Activated effector memory CD4-positive, alpha-beta T cell treated with Interleukin-2 at 50 U/mL for 16 hours (primary cell): ENCODE measurements around the gene MYOG.

Source experiments
- DNase-seq: peaks from one replicate; pipeline ENCODE4 v3.0.0-alpha.2; 2020

Gene MYOG

DNA sequence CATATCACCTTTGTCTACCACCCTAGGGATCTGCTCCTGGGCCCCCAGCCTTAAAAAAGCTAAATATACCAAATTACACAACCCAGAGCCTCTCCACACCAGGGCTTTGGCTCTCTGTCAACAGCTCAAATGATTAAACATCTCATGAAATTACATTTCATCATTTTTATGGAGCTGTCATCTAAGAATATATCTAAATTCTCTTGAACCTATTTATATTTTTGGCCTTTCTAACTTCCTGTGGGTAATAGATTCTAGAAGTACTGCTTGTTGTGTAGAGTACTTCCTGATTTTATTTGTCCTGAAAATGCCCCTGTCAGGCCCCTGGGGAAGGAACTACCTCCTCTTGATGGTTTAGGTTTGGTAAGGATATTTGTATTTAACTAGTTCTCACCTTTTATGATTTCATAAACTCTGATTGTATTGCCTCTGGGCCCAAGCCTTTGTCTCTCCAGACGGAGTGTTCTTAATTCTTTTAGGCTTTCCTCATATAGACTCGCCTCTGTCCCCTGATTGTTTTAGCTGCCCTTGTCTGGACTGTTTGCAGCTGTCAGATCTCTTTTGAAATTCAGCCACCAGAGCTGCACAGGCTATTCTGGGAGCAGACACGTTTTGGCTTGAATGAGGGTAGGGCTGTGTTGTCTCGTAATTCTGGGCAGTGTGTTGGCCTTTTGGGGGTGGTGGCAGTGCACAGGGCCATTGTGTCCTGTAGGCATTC lies 16.6 kb downstream of the MYOG start:
- DNase-seq, result no peak

DNA sequence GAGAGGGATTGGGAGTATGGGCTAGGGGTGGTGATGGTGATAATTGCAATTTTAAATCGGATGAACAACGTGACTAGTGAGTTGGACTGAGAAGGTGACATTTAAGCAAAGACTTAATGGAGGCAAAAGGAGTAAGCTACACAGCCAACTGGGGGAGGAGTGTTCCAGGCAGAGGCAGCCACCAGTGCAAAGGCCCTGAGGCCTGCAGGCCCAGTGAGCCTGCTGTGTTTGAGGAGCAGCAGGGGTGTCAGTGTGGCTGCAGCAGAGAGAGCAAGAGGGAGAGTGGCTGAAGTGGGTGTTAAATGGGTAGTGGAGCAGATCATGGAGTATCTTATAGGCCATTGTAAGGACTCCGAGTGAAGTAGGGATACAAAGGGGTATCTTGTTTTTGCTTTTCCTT lies 18.8 kb downstream of the MYOG start:
- DNase-seq, result no peak

DNA sequence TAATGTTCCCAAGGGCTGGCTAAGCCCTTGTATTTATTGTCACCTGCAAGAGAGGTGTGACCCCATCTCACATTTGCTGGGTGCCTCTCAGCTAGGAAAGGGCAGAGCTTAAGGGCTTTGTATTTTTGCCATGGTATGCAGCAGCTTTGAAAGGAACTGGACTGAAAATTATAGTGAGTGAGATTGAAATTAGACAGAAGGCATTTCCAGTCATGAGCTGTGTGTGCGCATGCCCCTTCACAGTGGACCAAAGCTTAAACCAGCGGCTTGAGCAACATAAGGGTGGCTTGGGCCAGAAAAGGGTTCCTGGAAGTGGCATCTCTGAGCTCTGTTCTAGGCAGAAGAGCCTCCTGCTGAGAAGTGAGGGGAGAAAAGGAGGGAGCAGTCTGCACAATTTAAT lies 19.8 kb downstream of the MYOG start:
- no peak for DNase-seq

DNA sequence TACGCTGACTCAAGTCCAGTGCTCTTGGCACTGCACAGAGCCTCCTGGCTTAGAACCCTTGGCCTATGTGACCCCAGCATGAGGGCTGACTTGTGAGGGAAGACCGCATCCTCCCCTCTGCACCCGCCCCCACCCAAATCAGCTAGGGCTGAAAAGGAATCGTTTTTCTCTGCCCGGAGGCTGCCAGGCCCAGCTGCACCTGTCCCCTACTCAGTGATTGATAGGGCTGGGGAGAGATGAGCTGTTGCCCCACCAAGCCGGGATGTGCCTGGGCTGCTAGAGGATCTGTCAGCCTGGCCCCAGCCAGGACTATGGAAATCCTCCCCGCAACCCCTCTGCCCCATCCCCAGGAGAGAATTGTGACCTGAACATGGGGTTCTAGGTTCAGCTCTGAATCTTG lies 20.6 kb downstream of the MYOG start:
- DNase-seq, result no peak

DNA sequence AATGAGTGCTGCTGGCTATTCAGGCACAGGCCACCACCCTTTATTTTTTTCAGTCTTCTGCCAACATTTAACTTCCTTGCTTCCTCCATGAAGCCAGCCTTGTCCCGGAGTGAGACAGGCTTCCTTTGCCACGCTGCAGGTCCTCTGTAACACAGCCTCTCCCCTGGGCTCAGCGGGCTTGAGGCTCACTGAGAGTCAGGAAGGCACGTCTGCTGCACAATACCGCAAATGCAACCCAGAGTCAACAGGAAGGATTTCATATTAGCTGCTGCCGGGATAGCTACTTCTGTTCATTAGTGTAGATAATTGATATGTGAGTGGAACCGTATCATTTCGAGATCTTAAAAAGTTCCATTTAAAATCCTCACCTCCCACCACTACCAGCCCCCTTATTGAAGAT lies 22.5 kb downstream of the MYOG start:
- no peak for DNase-seq

DNA sequence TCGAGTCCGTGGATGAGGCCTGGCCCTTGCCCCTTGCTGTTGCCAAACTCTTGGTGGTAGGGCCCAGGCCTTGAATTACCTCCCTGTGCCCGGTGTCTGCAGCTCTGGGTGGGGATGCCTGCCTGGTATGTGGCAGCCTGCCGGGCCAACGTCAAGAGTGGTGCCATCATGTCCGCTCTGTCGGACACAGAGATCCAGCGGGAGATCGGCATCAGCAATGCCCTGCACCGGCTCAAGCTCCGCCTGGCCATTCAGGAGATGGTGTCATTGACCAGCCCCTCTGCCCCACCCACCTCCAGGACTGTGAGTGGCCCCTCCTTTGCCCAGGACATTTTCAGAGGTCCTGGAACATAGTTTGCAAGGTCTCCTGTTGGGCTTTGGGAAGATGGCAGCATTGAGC lies 25.7 kb downstream of the MYOG start:
- DNase-seq, result no peak

DNA sequence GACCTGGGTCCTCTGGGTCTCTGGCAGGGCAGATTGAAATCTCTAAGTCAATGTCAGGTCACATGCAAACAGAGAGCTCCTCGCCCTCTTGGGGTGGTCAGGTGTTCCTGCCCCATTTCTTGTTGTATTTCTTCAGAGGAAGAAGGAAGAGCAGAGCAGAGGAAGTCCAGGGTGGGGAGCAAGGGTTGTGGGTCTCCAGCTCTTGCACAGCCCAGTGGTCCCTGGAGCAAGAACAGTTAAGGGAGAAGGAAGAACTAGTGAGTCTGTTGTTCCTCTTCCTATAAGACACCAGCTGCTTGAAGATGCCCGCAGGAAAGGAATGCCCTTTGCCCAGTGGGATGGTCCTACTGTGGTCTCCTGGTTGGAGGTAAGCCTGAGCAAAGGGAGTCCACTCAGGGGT lies 26.3 kb downstream of the MYOG start:
- DNase-seq, result no peak

DNA sequence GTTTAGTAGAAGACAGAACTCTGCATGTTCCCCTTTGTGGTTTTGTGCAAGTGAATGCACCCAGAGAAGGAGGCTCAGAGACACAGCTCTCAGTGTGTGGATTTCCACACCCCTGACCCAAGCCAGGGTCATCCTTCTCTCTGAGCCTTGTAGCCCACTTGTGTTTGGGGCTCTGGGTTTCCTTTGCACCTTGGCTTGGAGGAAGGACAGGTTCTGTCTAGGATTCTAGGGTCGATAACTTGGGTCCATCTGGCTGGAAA lies 27.2 kb downstream of the MYOG start:
- DNase-seq, result no peak

DNA sequence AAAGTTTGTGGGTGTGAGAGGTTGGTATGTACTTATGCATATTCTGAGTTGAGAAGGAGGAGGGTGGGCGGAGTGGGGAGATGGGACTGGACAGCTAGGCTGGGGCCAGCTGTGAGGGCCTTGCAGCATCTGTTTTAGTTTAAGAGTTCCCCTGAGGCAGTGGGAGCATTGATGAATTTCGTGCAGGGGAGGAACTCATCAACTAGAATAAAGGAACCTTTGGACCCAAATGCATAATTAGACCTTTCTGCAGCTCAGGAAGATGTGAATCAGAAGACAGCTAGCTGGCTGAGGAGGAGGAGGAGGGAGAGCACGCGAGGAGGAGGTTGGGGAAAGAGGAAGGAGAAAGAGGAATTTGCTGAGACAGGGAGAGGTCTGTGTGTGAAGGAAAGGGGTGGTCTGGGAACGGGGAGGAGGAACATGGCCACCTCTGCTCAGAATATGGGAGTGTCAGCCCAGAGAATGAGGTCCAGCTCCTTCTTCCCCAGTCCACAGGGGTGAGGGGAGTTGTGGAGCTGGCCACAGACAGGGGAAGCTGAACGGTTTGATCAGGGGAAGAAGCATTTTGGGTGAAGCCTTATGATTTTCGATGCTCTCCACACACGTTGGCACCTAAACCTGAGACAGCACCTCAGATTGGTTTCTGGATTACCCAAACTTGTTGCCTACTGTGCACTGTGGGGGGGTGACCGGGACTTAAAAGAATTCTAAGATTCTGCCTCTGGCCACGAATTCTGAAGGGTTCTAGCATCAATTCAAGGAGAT lies 27.7 kb downstream of the MYOG start:
- DNase-seq, result no peak

DNA sequence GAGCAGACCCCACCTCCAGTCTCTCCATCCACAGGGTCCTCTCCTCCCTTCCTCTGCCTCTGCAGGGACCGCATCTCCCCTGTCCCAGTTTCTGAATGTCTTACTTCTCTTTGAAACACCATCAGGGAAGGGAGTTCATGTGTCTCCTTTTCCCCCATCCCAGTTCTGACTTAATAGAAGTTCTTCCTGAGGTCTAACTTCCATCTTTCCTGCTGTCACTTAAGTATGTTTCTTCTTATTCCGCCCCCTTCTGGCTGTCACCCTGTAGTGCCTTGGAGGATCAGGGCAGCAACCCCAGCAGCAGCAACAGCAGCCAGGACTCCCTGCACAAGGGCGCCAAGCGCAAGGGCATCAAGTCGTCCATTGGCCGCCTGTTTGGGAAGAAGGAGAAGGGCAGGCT lies 29.3 kb downstream of the MYOG start:
- DNase-seq, result no peak

DNA sequence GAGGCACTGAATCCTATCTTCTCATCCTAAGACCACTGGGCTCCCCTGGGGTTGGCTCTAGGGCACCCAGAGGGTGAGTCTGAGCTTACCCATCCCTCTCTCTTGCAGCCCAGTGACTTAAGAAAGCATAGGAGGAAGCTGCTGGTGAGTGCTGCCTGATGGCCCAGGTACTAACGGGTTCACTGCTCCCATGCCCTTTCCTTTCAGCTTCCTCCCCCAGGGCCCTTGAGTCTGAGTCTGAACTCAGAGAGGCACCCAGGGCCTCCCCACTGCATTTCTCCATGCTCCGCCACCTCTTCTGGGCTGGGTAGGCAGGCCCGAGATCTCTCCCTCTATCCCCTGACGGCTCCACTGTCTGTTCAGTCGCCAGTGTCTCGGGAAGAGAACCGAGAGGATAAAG lies 29.8 kb downstream of the MYOG start:
- no peak for DNase-seq

DNA sequence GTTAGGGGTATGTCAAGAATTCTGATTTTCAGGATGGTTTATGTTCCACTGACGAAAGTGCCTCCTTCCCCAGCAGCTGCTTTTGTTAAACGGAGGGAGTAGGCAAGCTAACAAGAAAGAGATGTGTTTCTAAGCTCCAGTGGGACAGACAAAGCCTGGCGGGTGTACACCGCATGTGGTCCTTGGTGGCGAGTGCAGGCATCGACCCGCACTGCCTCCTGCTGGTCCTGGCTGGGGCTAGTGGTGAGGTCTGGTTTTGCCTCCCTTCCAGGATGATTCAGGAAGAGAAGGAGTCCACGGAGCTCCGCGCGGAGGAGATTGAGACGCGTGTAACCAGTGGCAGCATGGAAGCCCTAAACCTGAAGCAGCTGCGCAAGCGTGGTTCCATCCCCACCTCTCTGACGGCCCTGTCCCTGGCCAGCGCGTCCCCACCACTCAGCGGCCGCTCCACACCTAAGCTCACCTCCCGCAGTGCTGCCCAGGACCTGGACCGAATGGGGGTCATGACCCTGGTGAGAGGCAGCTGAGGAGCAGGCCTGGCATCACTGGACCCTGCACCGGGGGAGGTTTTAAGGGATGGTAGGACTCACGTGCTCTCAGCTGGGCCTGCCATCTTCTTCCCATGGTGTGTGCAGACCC lies 30.5 kb downstream of the MYOG start:
- DNase-seq, result no peak

DNA sequence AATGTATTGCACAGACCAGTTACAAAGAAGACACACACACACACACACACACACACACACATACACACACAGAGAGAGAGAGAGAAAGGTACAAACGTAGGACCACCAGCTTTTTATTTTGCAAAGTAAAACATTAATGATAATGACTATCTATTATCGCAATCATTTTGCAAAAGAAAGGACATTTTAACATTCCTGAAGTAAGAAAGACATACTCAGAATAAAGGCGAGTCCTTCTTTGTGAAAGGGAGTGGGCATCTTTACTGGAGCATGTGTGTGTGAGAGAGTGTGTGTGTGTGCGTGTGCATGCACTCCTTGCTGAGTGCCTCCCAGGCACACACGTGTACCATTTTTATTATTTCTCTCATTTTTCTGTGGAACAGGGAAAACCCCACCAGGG lies 31.2 kb downstream of the MYOG start:
- DNase-seq, result no peak

DNA sequence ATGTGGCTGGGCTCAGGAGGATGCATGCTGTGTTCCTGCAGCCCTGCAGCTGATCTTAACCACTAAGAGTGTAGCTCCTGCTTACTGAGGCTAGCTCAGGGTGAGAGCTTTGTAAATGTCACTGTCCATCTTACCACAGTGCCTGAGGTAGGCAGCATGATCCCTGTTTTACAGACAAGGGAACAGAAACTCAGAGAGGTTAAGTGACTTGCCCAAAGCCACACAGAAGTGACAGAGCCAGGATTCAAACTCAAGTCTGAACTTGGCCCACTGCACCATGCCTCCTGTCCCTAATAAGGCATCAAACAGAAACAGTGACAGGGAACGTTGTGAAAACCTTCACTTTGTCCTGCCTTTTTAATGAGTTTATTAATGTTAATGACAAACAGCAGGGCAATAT lies 31.6 kb downstream of the MYOG start:
- no peak for DNase-seq

DNA sequence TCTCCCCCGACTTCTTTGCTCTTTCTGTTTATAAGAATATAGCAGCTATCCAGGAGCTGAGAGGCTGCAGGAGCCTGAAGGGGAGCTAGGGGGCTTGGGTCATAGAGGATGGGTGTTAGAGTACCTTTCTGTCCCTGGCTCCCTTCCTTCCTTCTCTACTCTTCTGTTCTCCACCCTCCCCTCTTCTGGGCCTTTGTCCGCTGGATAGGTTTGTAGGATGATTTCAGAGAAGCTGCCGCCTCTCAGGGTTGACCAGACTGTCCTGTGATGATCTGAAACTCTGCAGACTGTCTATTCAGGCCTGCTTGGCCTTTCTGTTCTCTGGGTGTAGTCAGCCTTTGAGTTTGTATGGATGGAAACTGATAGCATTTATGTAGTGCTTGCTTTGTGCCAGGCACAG lies 33.2 kb downstream of the MYOG start:
- no peak for DNase-seq

DNA sequence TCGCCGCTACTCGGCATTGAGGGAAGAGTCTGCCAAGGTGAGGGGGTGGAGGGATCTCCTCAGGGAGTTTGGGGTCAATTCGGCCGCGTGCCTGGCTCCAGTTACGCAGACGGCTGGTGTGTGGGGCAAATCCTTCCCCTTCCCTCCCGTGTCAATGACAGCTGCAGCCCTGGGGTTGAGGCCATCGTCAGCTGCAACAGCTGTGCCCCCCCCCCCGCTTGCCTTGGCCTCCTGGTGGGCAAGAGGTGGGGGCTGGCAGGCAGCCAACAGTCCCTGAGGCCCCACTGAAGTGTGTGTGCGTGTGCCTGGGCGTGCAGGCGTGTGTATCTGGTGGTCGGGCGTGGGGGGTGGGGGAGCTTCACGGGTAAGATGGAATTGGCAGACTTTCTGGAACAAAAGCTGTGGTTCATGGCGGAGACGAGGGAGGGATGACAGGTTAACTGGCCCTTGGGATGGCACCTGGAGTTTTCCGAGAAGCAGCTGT lies 33.9 kb downstream of the MYOG start:
- DNase-seq, result no peak

DNA sequence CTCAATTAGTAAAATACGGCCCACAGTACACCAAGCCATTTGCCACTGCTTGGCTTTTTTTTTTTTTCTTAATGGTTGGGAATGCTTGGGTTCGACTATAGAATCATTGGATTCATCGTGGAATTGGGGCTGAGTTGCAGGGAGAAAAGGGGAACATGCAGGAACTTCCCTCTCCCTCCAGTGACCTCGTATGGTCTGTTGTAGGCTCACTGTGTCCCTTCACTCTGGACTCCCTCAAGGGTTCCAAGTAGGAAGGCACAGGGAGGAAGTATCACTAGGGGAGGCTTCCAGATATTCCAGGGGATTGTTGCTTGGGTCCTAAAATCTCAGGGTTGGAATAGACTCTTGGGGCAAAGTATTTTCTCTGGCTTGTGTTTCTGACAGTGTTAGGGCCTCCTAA lies 35.0 kb downstream of the MYOG start:
- DNase-seq, result no peak

DNA sequence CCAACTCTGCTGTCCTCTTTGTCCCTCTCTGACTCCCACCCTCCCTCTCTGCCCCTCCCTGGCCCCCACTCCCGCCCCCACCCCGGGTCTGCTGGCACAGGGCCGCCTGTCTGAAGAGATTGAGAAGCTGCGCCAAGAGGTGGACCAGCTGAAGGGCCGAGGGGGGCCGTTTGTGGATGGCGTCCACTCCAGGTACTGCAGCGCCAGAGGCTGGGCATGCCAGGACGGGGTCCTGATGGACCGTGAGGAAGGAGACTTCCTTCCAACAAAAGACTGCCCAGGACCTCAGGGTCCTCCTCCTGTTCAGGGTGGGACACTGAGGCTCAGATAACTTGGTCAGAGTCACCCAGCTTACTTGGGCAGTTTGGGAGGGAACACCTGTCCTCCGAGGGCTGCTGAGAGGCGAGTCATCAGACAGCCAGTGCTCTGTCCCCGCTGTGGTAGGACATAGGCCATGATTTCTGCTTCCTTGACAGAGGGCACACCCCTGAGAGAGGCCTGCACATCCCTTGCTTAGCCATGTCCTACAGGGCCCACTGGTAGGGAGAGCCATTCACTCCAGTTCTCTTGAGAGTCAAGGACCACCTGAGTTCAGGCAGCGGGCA lies 36.1 kb downstream of the MYOG start:
- DNase-seq, result no peak

DNA sequence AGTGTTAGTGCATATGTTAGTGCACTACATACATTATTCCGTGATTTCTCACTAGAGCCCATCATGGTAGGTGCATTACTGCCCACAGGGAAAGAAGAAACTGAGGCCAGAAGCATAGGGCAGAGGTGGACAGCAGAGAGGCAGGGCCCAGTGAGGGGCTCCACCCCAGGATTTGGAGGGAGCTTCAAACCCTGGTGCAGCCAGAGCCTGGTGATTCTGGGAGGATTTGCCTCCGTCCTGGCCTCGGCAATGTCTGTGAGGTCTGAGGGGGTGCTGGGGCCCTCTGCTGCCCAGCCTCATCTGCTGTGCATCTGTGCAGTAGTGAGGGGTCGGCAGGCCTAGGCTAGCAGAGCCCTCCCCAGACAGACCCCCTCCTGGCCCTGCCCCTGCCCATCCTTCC lies 36.7 kb downstream of the MYOG start:
- no peak for DNase-seq

DNA sequence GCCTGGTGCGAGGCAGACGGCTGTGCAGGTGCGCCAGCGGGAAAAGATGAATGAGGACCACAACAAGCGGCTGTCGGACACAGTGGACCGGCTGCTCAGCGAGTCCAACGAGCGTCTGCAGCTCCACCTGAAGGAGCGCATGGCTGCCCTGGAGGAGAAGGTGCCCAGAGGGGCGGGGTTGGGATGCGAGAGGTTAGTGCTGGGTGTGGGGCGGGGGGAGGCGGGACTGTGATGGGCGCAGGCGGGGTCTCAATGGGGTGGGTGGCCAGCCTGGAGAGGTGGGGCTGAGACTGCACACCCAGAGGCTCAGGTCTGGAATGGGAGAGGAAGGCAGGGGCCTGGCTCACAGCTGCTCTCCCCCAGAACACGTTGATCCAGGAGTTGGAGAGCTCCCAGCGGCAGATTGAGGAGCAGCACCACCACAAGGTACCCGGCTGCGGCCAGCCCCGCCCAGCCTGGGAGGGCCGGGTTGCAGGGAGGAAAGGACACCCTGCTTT lies 37.2 kb downstream of the MYOG start:
- no peak for DNase-seq

DNA sequence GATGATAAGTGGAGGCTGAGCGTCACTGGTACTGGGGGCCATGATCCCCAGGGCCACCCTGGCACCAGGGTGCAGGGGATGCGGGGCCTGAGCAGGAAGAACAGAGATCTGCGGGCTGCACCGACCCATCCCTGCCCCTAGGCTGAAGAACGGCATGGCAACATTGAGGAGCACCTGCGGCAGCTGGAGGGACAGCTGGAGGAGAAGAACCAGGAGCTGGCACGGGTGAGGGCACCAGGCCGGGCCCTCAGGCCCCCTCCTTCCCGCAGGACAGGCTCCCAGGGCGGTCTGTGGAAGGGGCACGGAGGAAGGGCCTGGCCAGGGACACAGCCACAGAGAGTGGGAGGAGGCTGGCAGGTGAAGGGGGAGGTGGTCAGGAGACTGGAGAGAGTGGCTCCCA lies 37.7 kb downstream of the MYOG start:
- DNase-seq, result no peak

DNA sequence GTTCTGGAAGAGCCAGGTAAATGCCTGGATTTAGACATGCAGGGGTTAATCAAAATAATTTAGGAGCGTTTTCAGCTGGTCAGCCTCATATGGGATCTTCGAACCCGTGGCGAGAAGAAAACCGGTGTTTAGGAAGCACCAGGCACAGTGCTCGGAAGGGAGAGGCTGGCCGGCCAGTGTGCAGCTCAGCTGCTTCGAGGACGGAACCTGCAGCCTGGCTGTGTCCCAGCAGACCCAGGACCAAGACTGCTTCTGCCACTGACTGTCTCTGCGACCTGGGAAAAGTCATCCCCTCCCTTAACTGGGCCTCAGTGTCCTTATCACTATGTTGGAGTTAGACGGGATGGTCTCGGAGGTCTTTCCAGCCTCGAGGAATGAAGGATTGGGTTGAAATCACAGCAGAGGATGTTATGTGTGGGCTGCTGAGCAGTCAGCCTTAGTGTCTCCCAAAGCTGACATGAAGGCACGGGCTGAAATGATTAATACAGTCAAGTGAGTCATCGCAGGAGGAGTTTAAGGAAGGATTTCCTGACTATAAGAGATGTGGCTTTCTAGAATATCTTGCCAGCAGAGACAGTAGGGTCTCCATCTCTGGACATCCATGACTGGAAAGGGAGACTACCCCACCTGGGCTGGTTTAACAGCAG lies 38.7 kb downstream of the MYOG start:
- DNase-seq, result no peak

DNA sequence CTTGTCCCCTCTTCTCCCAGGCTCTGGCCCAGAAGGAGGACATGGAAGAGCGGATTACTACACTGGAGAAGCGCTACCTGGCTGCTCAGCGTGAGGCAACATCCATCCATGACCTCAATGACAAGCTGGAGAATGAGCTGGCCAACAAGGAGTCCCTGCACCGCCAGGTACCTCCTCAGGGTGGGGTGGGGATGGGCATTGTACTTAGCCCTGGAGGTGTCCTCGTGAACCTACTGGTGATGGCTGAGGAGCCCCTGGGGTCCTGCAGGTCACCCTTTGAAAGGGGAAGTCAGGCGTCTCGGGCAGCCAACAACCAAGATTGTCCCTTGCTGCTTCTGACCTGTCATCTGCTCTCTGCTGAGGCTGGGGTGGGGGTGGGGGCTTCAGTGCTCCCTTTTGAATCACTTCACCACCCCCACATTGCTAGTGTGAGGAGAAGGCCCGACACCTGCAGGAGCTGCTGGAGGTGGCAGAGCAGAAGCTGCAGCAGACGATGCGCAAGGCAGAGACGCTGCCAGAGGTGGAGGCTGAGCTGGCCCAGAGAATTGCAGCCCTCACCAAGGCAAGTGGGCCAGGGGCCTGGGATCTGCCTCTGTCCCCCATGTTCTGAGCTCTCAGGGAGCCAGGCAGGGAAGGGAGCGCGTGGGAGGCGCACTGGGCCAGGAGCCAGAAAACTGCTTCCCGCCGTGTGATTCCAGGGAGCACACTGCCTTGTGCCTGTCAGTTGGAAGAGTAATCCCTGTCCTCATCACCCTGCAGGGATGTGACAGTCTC lies 39.8 kb downstream of the MYOG start:
- DNase-seq, result no peak
